ENCODE measurements around the gene TRIM10.
"Not testable (repeated sequence)": the region's sequence is repeated elsewhere in the genome, so short reads cannot be mapped to it uniquely, and the experiment has no call there.

The TRIM10 gene

GRCh38 chr6:30169658-30170614 lies 8.9 kb upstream of the TRIM10 start:
- peaks cover 32% of the 10 kb centered on the region for H3K27me3 ChIP-seq

GRCh38 chr6:30168741-30169140 lies 7.7 kb upstream of the TRIM10 start:
- TF ChIP-seq, protein P1, sequence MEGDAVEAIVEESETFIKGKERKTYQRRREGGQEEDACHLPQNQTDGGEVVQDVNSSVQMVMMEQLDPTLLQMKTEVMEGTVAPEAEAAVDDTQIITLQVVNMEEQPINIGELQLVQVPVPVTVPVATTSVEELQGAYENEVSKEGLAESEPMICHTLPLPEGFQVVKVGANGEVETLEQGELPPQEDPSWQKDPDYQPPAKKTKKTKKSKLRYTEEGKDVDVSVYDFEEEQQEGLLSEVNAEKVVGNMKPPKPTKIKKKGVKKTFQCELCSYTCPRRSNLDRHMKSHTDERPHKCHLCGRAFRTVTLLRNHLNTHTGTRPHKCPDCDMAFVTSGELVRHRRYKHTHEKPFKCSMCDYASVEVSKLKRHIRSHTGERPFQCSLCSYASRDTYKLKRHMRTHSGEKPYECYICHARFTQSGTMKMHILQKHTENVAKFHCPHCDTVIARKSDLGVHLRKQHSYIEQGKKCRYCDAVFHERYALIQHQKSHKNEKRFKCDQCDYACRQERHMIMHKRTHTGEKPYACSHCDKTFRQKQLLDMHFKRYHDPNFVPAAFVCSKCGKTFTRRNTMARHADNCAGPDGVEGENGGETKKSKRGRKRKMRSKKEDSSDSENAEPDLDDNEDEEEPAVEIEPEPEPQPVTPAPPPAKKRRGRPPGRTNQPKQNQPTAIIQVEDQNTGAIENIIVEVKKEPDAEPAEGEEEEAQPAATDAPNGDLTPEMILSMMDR (IDR thresholded peaks at IDR 0.05; ENCODE audit: low read depth, low read length): no peak
- peaks cover 32% of the 10 kb centered on the region for H3K27me3 ChIP-seq
- no peak for DNase-seq
- no peak overlapping the region for H3K4me3 ChIP-seq (ENCODE audit: low read depth, low read length)
- H3K36me3 ChIP-seq: no peaks in the 10 kb centered on the region
- no peaks in the 10 kb centered on the region for H3K9me3 ChIP-seq
- H3K4me1 ChIP-seq: no peaks in the 10 kb centered on the region

More at GRCh38 chr6:30169658-30170614, 8.9 kb upstream of the TRIM10 start:
- H3K4me1 ChIP-seq: no peaks in the 10 kb centered on the region
- TF ChIP-seq, protein P1 (IDR thresholded peaks at IDR 0.05; ENCODE audit: low read depth, low read length): peak; percentile 85
- no peaks in the 10 kb centered on the region for H3K9me3 ChIP-seq
- H3K4me3 ChIP-seq (ENCODE audit: low read depth, low read length): no peak overlapping the region
- no peak for DNase-seq
- no peaks in the 10 kb centered on the region for H3K36me3 ChIP-seq

DNA sequence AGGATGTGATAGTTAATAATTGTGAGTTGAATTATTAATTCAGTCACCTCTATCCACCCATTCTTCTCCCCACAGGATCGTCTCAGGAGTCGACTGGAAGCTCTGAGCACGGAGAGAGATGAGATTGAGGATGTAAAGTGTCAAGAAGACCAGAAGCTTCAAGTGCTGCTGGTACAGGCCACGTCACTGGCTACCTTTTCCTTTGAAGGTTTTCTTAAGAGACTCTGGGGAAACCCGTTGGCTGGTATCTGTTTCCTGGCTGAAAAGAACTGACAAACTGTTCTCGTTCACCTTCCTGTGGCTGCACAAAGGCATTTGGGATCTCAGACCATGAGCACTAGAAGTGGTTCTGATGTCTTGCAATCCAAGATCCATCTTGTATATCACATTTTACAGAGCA lies 6.1 kb upstream of the TRIM10 start:
- Histone ChIP-seq H3K4me3 (ENCODE audit: low read depth, low read length) (no peak overlapping the region), H3K27me3 (peaks cover 31% of the 10 kb centered on the region), H3K9me3 (no peaks in the 10 kb centered on the region), H3K36me3 (no peaks in the 10 kb centered on the region), H3K4me1 (no peaks in the 10 kb centered on the region)
- TF ChIP-seq, protein P1 (IDR thresholded peaks at IDR 0.05; ENCODE audit: low read depth, low read length): no peak
- DNase-seq: no peak

DNA sequence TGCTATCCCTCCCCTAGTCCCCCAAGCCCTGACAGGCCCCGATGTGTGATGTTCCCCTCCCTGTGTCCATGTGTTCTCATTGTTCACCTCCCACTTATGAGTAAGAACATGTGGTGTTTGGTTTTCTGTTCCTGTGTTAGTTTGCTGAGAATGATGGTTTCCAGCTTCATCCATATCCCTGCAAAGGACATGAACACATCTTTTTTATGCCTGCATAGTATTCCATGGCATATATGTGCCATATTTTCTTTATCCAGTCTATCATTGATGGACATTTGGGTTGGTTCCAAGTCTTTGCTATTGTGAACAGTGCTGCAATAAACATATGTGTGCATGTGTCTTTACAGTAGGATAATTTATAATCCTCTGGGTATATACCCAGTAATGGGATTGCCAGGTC lies 4.2 kb upstream of the TRIM10 start:
- not testable (repeated sequence) for H3K4me1 ChIP-seq; DNase-seq; H3K4me3 ChIP-seq (ENCODE audit: low read depth, low read length)

DNA sequence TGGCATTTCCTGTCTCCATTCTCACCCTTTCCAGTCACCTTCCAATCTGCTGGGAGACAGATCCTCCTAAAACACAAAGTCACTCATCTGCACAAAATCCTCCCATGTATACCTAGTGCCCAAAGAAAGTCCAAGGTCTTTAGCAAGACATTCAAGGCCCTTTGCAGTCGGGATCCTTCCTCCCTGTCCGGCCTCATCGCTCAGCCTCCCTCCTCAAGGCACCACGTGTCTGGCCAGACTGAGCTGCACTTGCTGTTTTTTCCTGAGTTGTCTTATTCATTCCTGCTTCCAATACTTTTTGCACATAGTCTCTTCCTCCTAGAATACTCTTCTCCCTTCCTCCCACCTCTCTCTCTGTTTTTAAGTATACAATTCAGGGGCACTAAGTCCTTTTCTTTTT lies 3.7 kb upstream of the TRIM10 start:
- Histone ChIP-seq H3K4me3 (ENCODE audit: low read depth, low read length) (no peak overlapping the region), H3K9me3 (no peaks in the 10 kb centered on the region), H3K36me3 (no peaks in the 10 kb centered on the region), H3K4me1 (no peaks in the 10 kb centered on the region), H3K27me3 (peaks cover 18% of the 10 kb centered on the region)
- TF ChIP-seq, protein P1 (IDR thresholded peaks at IDR 0.05; ENCODE audit: low read depth, low read length): no peak
- no peak for DNase-seq

More for the DNA sequence above, 4.2 kb upstream of the TRIM10 start:
- H3K27me3 ChIP-seq: peaks cover 18% of the 10 kb centered on the region
- not testable (repeated sequence) for H3K36me3 ChIP-seq, H3K9me3 ChIP-seq

GRCh38 chr6:30163918-30164654 lies 3.1 kb upstream of the TRIM10 start:
- Histone ChIP-seq H3K4me3 (ENCODE audit: low read depth, low read length) (no peak overlapping the region), H3K9me3 (no peaks in the 10 kb centered on the region), H3K4me1 (no peaks in the 10 kb centered on the region), H3K36me3 (no peaks in the 10 kb centered on the region), H3K27me3 (peaks cover 19% of the 10 kb centered on the region)
- TF ChIP-seq, protein P1 (IDR thresholded peaks at IDR 0.05; ENCODE audit: low read depth, low read length): no peak
- DNase-seq: no peak

Measured in BE2C (cell line).